Measurements from ENCODE around the gene KLHL33. TPM values are rescaled to one million over a fixed set of nuclear protein-coding genes. Genes with fewer than 3 reads are reported as not detected.

KLHL33 gene
- total and polyA plus RNA-seq, 10 of the 15 experiments (the other 5 are each of a cell fraction or from before 2014, with no cell fraction given) = 0.01 to 0.16 (median 0.04) TPM; not detected in 5

- peak in 1 of 2 experiments; percentile 56; a peak in 1 of 3 replicates for TF ChIP-seq EGR1 (IDR thresholded peaks at IDR 0.05; ENCODE audit: borderline replicate concordance in 1 of 2, low read depth in 2 of 2, low read length in 2 of 2)
- TF ChIP-seq FOXM1 (IDR thresholded peaks at IDR 0.05; ENCODE audit: low read depth, low read length) = peak; percentile 84
- no peak for TF ChIP-seq SREBF2 (IDR thresholded peaks at IDR 0.05; ENCODE audit: low read length)
- peak; percentile 73; the same call in 1 of the 2 replicates for TF ChIP-seq BCL11A (IDR thresholded peaks at IDR 0.05; ENCODE audit: low read depth, low read length)
- peak; percentile 66 for TF ChIP-seq JUNB (IDR thresholded peaks at IDR 0.05)
- TF ChIP-seq IKZF1 (conservative IDR thresholded peaks at IDR 0.05) = peak; percentile 95
- TF ChIP-seq SMAD1 (IDR thresholded peaks at IDR 0.05; ENCODE audit: low read depth, partially characterized antibody) = no peak
- TF ChIP-seq BHLHE40 (IDR thresholded peaks at IDR 0.05; ENCODE audit: borderline replicate concordance in 1 of 2, low read depth in 2 of 2, low read length in 1 of 2) = peak in 1 of 2 experiments; percentile 68; a peak in 2 of 4 replicates
- 0 out of 2 replicates have a peak, but pooled peaks have one; percentile 62 for TF ChIP-seq ZBED1 (IDR thresholded peaks at IDR 0.05; ENCODE audit: borderline replicate concordance)
Measured at GRCh38 chr14:20427231-20428009, 8.5 kb downstream of the KLHL33 start (continued).

DNA sequence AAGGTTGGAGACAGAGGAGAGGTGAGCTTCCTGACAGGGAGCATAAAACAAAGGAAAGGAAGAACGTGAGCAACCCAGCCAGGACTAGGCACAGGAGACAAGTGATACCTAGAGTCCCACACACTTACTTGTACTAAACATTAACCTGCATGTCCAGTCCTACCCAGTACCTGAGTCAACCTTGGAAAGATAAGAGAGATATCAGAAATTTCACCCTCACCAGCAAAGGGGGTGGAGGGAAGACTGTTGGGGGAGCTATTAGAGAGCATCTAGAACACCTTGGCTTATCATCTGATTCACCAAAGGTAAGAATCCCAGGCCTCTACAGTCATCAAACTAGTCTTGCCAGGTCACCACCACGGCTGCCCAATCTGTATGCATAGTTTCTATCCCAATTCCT is 11.1 kb downstream of the KLHL33 start:
- TF ChIP-seq BHLHE40 (IDR thresholded peaks at IDR 0.05; ENCODE audit: borderline replicate concordance in 1 of 2, low read depth in 2 of 2, low read length in 1 of 2) (no peak), SRF (IDR thresholded peaks at IDR 0.05; ENCODE audit: low read depth in 2 of 2, low read length in 2 of 2) (no peak), RCOR1 (conservative IDR thresholded peaks at IDR 0.05; ENCODE audit: low read depth, low read length) (no peak)
- RAD21 ChIA-PET (ENCODE audit: unreplicated experiment) = interaction anchor here (0.9 to 1.2 kb wide), 3 partner anchors 9 to 37 kb away, joined by 3 to 4 read pairs (median 3); partner anchors contain the start of gene PIP4P1
- no TSS peak for BruUV-seq (replicated peaks)
- Histone ChIP-seq H3K79me2 (ENCODE audit: control insufficient read depth, insufficient read depth, low read length) (no peaks in the 10 kb centered on the region), H3K9ac (ENCODE audit: control insufficient read depth, insufficient read depth, low read length) (no peak overlapping the region), H3K4me1 (ENCODE audit: control insufficient read depth, insufficient read depth, low read length) (peaks cover 18% of the 10 kb centered on the region), H4K20me1 (ENCODE audit: control insufficient read depth, insufficient read depth) (no peaks in the 10 kb centered on the region), H3K27ac (ENCODE audit: control insufficient read depth, insufficient read depth) (no peak overlapping the region), H2AFZ (ENCODE audit: control insufficient read depth, low read depth, low read length) (no peak overlapping the region), H3K9me3 (replicated peaks; ENCODE audit: control insufficient read depth, insufficient read depth, low read length) (no peaks in the 10 kb centered on the region), H3K27me3 (replicated peaks in 1 of 2; ENCODE audit: control insufficient read depth in 2 of 2, insufficient read depth in 2 of 2, low read length in 1 of 2) (no peaks in the 10 kb centered on the region), H3K4me3 (no peak overlapping the region), H3K4me2 (ENCODE audit: control insufficient read depth, insufficient read depth) (no peak overlapping the region), H3K36me3 (ENCODE audit: control insufficient read depth in 2 of 2, insufficient read depth in 2 of 2, low read length in 1 of 2) (no peaks in the 10 kb centered on the region)
- intact Hi-C loops (cut with micrococcal nuclease; ENCODE audit: unreplicated experiment) = no loop called here
- POLR2A ChIA-PET = interaction anchor here (0.9 to 1.6 kb wide), 3 partner anchors 9 to 30 kb away, joined by 3 to 6 read pairs (median 4); partner anchors contain the start of genes APEX1 and OSGEP
- CTCF ChIA-PET = interaction anchor here (0.5 to 8.6 kb wide), 6 partner anchors 10 to 184 kb away, joined by 3 to 70 read pairs (median 3); no protein-coding TSS in a partner anchor
- in situ Hi-C loops (cut with MboI) = no loop called here
- SMC1A ChIA-PET (ENCODE audit: uncharacterized antibody, unreplicated experiment) = interaction anchor here (1.1 to 2.7 kb wide), 3 partner anchors 10 to 259 kb away, joined by 3 to 18 read pairs (median 3); partner anchors contain the start of gene TEP1
- 50% methylated on average over 2 of the region's 2 CpGs for WGBS (ENCODE audit: insufficient coverage, insufficient replicate concordance, low lambda C conversion rate, missing lambda C conversion rate)
- FAIRE-seq = no peak
- no peak for DNase-seq (ENCODE audit: low read depth, low spot score)
- ATAC-seq = no peak

Data from GM12878 (cell line).